Keratinocyte (primary cell): ENCODE results near the gene COTL1. TPM values are rescaled to one million over a fixed set of nuclear protein-coding genes. Genes with fewer than 3 reads are reported as not detected.

Experiments
- DNase-seq: peaks from one replicate; pipeline ENCODE4 v3.0.0-alpha.2; 2011; ENCODE audit warnings: low read depth, missing footprints, low spot score
- FAIRE-seq: peaks from 2 replicates; lab custom pipeline; 2011; peaks lifted over from hg19 to GRCh38; lab: Jason Lieb, UNC
- H2AFZ ChIP-seq: 2 replicates; pipeline ENCODE4 v1.6.0; 2012; ENCODE audit warnings: low read length, control low read depth, inconsistent platforms; ENCODE audit not compliant: control insufficient read depth
- H3K27ac ChIP-seq: 2 replicates; pipeline ENCODE4 v1.5.1; 2011; ENCODE audit warnings: low read length; ENCODE audit not compliant: control insufficient read depth, insufficient read depth
- H3K27me3 ChIP-seq: 3 replicates; pipeline ENCODE4 v1.6.0; 2011; ENCODE audit warnings: low read length; ENCODE audit not compliant: control insufficient read depth, insufficient read depth; ENCODE audit errors: extremely low read depth
- H3K36me3 ChIP-seq, 2 experiments: 2 replicates in 1 of 2; 3 replicates in 1 of 2; pipeline ENCODE4 v1.5.1; 2011; ENCODE audit warnings: low read length in 2 of 2, mild to moderate bottlenecking in 1 of 2; ENCODE audit not compliant: control insufficient read depth in 2 of 2, insufficient read depth in 2 of 2; ENCODE audit errors: extremely low read depth in 1 of 2
- H3K4me1 ChIP-seq: 3 replicates; pipeline ENCODE4 v1.5.1; 2011; ENCODE audit warnings: low read length; ENCODE audit not compliant: control insufficient read depth, insufficient read depth; ENCODE audit errors: extremely low read depth
- H3K4me2 ChIP-seq: 3 replicates; pipeline ENCODE4 v1.6.0; 2011; ENCODE audit warnings: low read depth, low read length; ENCODE audit not compliant: control insufficient read depth, insufficient read depth; ENCODE audit errors: extremely low read depth
- H3K4me3 ChIP-seq, 3 experiments: fragments of 200-600 bp in 1 of 3; sonication (generic) in 1 of 3; 2 replicates in 2 of 3; 3 replicates in 1 of 3; pipeline ENCODE4 v1.5.1; 2011 to 2016; ENCODE audit warnings: low read length in 3 of 3, mild to moderate bottlenecking in 3 of 3, control low read depth in 2 of 3, inconsistent platforms in 1 of 3, low read depth in 1 of 3, mixed read lengths in 1 of 3, mixed run types in 1 of 3, moderate library complexity in 1 of 3; ENCODE audit not compliant: control insufficient read depth in 2 of 3, insufficient read depth in 2 of 3; ENCODE audit errors: extremely low read depth in 1 of 3
- H3K79me2 ChIP-seq: 2 replicates; pipeline ENCODE4 v1.6.0; 2012; ENCODE audit warnings: low read length; ENCODE audit not compliant: control insufficient read depth, insufficient read depth
- H3K9ac ChIP-seq: 3 replicates; pipeline ENCODE4 v1.6.0; 2011; ENCODE audit warnings: low read length; ENCODE audit not compliant: control insufficient read depth, insufficient read depth; ENCODE audit errors: extremely low read depth
- H3K9me1 ChIP-seq: 3 replicates; pipeline ENCODE4 v1.6.0; 2011; ENCODE audit warnings: low read length; ENCODE audit not compliant: control insufficient read depth, insufficient read depth; ENCODE audit errors: extremely low read depth
- H3K9me3 ChIP-seq: 2 replicates; pipeline ENCODE4 v1.5.1; 2012; ENCODE audit warnings: low read depth, low read length; ENCODE audit not compliant: control insufficient read depth
- H4K20me1 ChIP-seq: 3 replicates; pipeline ENCODE4 v1.6.0; 2011; ENCODE audit warnings: low read length; ENCODE audit not compliant: control insufficient read depth, insufficient read depth; ENCODE audit errors: extremely low read depth
- CTCF ChIP-seq, 3 experiments: IDR thresholded peaks in 1 of 3; conservative IDR thresholded peaks in 1 of 3; optimal IDR thresholded peaks in 1 of 3; 2 replicates in 2 of 3; 3 replicates in 1 of 3; pipeline versions ENCODE3 to v1.5.1; 2011; ENCODE audit warnings: low read length in 3 of 3, mild to moderate bottlenecking in 3 of 3, moderate library complexity in 2 of 3, control low read depth in 1 of 3, inconsistent platforms in 1 of 3; ENCODE audit not compliant: insufficient read depth in 2 of 3; ENCODE audit errors: extremely low read depth in 1 of 3
- EZH2 ChIP-seq: IDR thresholded peaks from one replicate; pipeline ENCODE4 v1.6.1; 2012; ENCODE audit warnings: inconsistent platforms, mild to moderate bottlenecking, low read length, moderate library complexity
- dilution Hi-C: fragments of 300-500 bp; cut with MboI; formaldehyde crosslinking; loops from one replicate; pipeline ENCODE4 v1.7.0; 2020; ENCODE audit warnings: low sequenced_read_pairs; ENCODE audit not compliant: extremely low pct_ligation_motif_present
- polyA plus RNA-seq, 5 experiments: library from polyadenylated mRNA; depleted of rRNA in 3 of 5; stranded (reverse) in 3 of 5; stranded (forward) in 1 of 5; unstranded in 1 of 5; fragments of >200 nt; gene quantifications; 1 replicate in 1 of 5; 2 replicates in 3 of 5; 3 replicates in 1 of 5; pipeline versions ENCODE4 v1.2.1 to v1.2.3, GENCODE V29; 2011 to 2012; ENCODE audit warnings: missing spikeins in 2 of 5, low read depth in 1 of 5, low replicate concordance in 1 of 5

COTL1 gene
- polyA plus RNA-seq, 1 donor (not counting 4 experiments of a cell fraction or from before 2014, with no cell fraction given) = 116 TPM

- Histone ChIP-seq H3K4me3 (no peak overlapping the region), H3K4me2 (no peak overlapping the region), H3K9me1 (no peaks in the 10 kb centered on the region), H3K9me3 (no peaks in the 10 kb centered on the region), H3K27ac (no peak overlapping the region), H2AFZ (no peak overlapping the region), H4K20me1 (no peaks in the 10 kb centered on the region), H3K9ac (no peak overlapping the region), H3K79me2 (no peaks in the 10 kb centered on the region), H3K4me1 (peaks cover 20% of the 10 kb centered on the region), H3K27me3 (peaks cover 3% of the 10 kb centered on the region), H3K36me3 (no peaks in the 10 kb centered on the region)
- no peak for FAIRE-seq
- TF ChIP-seq EZH2 (no peak), CTCF (optimal IDR thresholded peaks at IDR 0.05 in 1 of 3, IDR thresholded peaks at IDR 0.05 in 1 of 3, conservative IDR thresholded peaks at IDR 0.05 in 1 of 3; ENCODE audit: extremely low read depth in 1 of 3, insufficient read depth in 2 of 3, low read length in 3 of 3) (no peak)
- dilution Hi-C loops = no loop called here
- DNase-seq = no peak
Observed at GRCh38 chr16:84535408-84535807, 82.5 kb downstream of the COTL1 start.

GRCh38 chr16:84534815-84535214 is 83.1 kb downstream of the COTL1 start:
- TF ChIP-seq EZH2 (no peak), CTCF (optimal IDR thresholded peaks at IDR 0.05 in 1 of 3, IDR thresholded peaks at IDR 0.05 in 1 of 3, conservative IDR thresholded peaks at IDR 0.05 in 1 of 3; ENCODE audit: extremely low read depth in 1 of 3, insufficient read depth in 2 of 3, low read length in 3 of 3) (no peak)
- dilution Hi-C loops = no loop called here
- H2AFZ ChIP-seq = no peak overlapping the region
- peaks cover 20% of the 10 kb centered on the region for H3K4me1 ChIP-seq
- no peaks in the 10 kb centered on the region for H3K79me2 ChIP-seq
- H3K27me3 ChIP-seq = peaks cover 3% of the 10 kb centered on the region
- H3K4me3 ChIP-seq = no peak overlapping the region
- H3K27ac ChIP-seq = no peak overlapping the region
- H3K36me3 ChIP-seq = no peaks in the 10 kb centered on the region
- H3K9ac ChIP-seq = no peak overlapping the region
- no peak overlapping the region for H3K4me2 ChIP-seq
- peaks cover 2% of the 10 kb centered on the region for H3K9me3 ChIP-seq
- H4K20me1 ChIP-seq = no peaks in the 10 kb centered on the region
- no peaks in the 10 kb centered on the region for H3K9me1 ChIP-seq
- DNase-seq (no peak), FAIRE-seq (no peak)
